T-cell (primary cell): Measurements from ENCODE around the gene FOXM1. TPM values are rescaled to one million over a fixed set of nuclear protein-coding genes. Genes with fewer than 3 reads are reported as not detected.

ENCODE experiments used
- ATAC-seq, 4 experiments: fragments of 200-7000 bp in 3 of 4; fragments of 150-1000 bp in 1 of 4; cut with Tn5 transposase; replicated peaks in 1 of 4; 1 replicate in 3 of 4; 2 replicates in 1 of 4; pipeline ENCODE4 v1.10.0; 2021; ENCODE audit warnings: moderate library complexity in 3 of 4, mild to moderate bottlenecking in 2 of 4, moderate number of reproducible peaks in 1 of 4
- CTCF ChIA-PET, 2 donors: fragments of 300-600 bp; sonication (Branson Sonifier 250); formaldehyde crosslinking; loops; one replicate each; lab custom pipeline; 2022; ENCODE audit warnings: antibody characterized with exemption in 2 of 2; lab: Charles Lee
- POLR2A ChIA-PET, 2 donors: fragments of 300-600 bp; sonication (Branson Sonifier 250); formaldehyde crosslinking; loops; one replicate each; lab custom pipeline; 2022; ENCODE audit warnings: antibody characterized with exemption in 2 of 2; lab: Charles Lee
- DNase-seq, 35 experiments: peaks; one replicate each; pipeline versions ENCODE4 v3.0.0 to v3.0.0-alpha.2; 2013 to 2023
- H3K27ac ChIP-seq: one replicate; pipeline ENCODE4 v1.5.1; 2013; ENCODE audit warnings: low read length
- H3K27me3 ChIP-seq, 2 experiments: replicated peaks in 1 of 2; 1 replicate in 1 of 2; 2 replicates in 1 of 2; pipeline versions ENCODE4 v1.6.1 to v1.7.0; 2013; ENCODE audit warnings: low read length in 1 of 2, mixed read lengths in 1 of 2; ENCODE audit not compliant: control insufficient read depth in 2 of 2, insufficient read depth in 2 of 2; ENCODE audit errors: extremely low read depth in 1 of 2
- H3K36me3 ChIP-seq, 2 donors: 1 replicate in 1 of 2; 2 replicates in 1 of 2; pipeline versions ENCODE4 v1.6.1 to v1.7.0; 2013; ENCODE audit warnings: low read length in 1 of 2; ENCODE audit not compliant: control insufficient read depth in 2 of 2, insufficient read depth in 1 of 2; ENCODE audit errors: extremely low read depth in 1 of 2
- H3K4me1 ChIP-seq, 2 experiments: 1 replicate in 1 of 2; 2 replicates in 1 of 2; pipeline versions ENCODE4 v1.6.1 to v1.7.0; 2013; ENCODE audit warnings: low read length in 2 of 2, mixed read lengths in 1 of 2; ENCODE audit not compliant: insufficient read depth in 2 of 2, control insufficient read depth in 1 of 2; ENCODE audit errors: extremely low read depth in 1 of 2
- H3K4me3 ChIP-seq, 2 donors: 1 replicate in 1 of 2; 2 replicates in 1 of 2; pipeline versions ENCODE4 v1.5.1 to v1.7.0; 2013; ENCODE audit warnings: mild to moderate bottlenecking in 2 of 2, low read length in 1 of 2, moderate library complexity in 1 of 2; ENCODE audit not compliant: control insufficient read depth in 1 of 2; ENCODE audit errors: extremely low read depth in 1 of 2
- H3K9me3 ChIP-seq: 2 replicates; pipeline ENCODE4 v1.7.0; 2013
- H3K27ac Mint-ChIP-seq, 2 donors: one replicate each; pipeline ENCODE4 v1.8.0; 2020 to 2021; ENCODE audit warnings: mild to moderate bottlenecking in 2 of 2, mixed read lengths in 2 of 2
- H3K27me3 Mint-ChIP-seq, 2 donors: one replicate each; pipeline ENCODE4 v1.8.0; 2021 to 2022; ENCODE audit warnings: mixed read lengths in 2 of 2
- H3K36me3 Mint-ChIP-seq: one replicate; pipeline ENCODE4 v1.8.0; 2021; ENCODE audit warnings: mixed read lengths
- H3K4me1 Mint-ChIP-seq, 3 donors: one replicate each; pipeline ENCODE4 v1.8.0; 2020 to 2022; ENCODE audit warnings: mixed read lengths in 3 of 3, mild to moderate bottlenecking in 1 of 3
- H3K4me3 Mint-ChIP-seq, 3 donors: one replicate each; pipeline ENCODE4 v1.8.0; 2020 to 2022; ENCODE audit warnings: mild to moderate bottlenecking in 3 of 3, mixed read lengths in 3 of 3, moderate library complexity in 3 of 3
- H3K9me3 Mint-ChIP-seq, 3 donors: one replicate each; pipeline ENCODE4 v1.8.0; 2020 to 2022; ENCODE audit warnings: mixed read lengths in 3 of 3
- WGBS: methylation state at CpG from one replicate; pipeline ENCODE4 v1.1.5; 2013; ENCODE audit warnings: missing lambda C conversion rate; ENCODE audit not compliant: insufficient coverage; 5-methylcytosine and 5-hydroxymethylcytosine counted together
- total RNA-seq, 35 experiments: library from RNA in 6 of 35; stranded (reverse) in 6 of 35; fragments of 120-200 nt in 1 of 35; gene quantifications; one replicate each; pipeline versions ENCODE4 v1.2.1 to v1.2.4 and lab custom pipeline; 2013 to 2026

The FOXM1 gene
- total RNA-seq = 1 to 10 TPM in 3 of 5 donors, under 1 TPM in 2; 0.82 to 1.6 (median 1.1) TPM
- 0.57 TPM for total RNA-seq (2013)
- total RNA-seq (lab: John Stamatoyannopoulos, UW) = 0.07 to 14.2 (median 0.55) reads per million in 29 experiments

- Mint-ChIP-seq H3K4me3 (peak within 1 kb of the TSS; percentile 92 to 98 (median 98)), H3K36me3 (no peaks in the 10 kb centered on the region), H3K27me3 (no peaks in the 10 kb centered on the region), H3K27ac (peak within 1 kb of the TSS; percentile 99), H3K9me3 (no peaks in the 10 kb centered on the region), H3K4me1 (peaks cover 31 to 39% (median 36%) of the 10 kb centered on the region in 3 donors)
- peak within 1 kb of the TSS; percentile 90 for H3K27ac ChIP-seq
- H3K4me1 ChIP-seq = peaks cover 5 to 39% of the 10 kb centered on the region in 2 experiments
- ATAC-seq (peak; percentile 84 to 88 (median 86)), DNase-seq (peak; percentile 62 to 91 (median 82))
- POLR2A ChIA-PET = interaction anchor here (0.6 to 1.3 kb wide), 3 partner anchors 9 to 80 kb away, joined by 3 to 7 read pairs (median 3); partner anchors contain the start of gene TULP3 (in 1 of the 2)
- no peaks in the 10 kb centered on the region for H3K9me3 ChIP-seq
- CTCF ChIA-PET = interaction anchor here in 1 of 2 donors (1.3 kb wide), 1 partner anchor 13 kb away, joined by 6 read pairs; the partner anchor contains the start of gene TULP3
- peak within 1 kb of the TSS; percentile 75 to 94 for H3K4me3 ChIP-seq
- no peaks in the 10 kb centered on the region for H3K27me3 ChIP-seq
- WGBS = 1% methylated on average over 50 of the region's 70 CpGs
- H3K36me3 ChIP-seq = peaks cover 0 to 2% of the 10 kb centered on the region in 2 donors
Observed at GRCh38 chr12:2877047-2877952, at the start of gene FOXM1, which contains the start of gene RHNO1. FOXM1 (minus strand) TSS chr12:2877174; CDS start chr12:2874478, 2,696 bp downstream. RHNO1 (plus strand) TSS chr12:2877223; CDS start chr12:2885367, 8,144 bp downstream.

DNA sequence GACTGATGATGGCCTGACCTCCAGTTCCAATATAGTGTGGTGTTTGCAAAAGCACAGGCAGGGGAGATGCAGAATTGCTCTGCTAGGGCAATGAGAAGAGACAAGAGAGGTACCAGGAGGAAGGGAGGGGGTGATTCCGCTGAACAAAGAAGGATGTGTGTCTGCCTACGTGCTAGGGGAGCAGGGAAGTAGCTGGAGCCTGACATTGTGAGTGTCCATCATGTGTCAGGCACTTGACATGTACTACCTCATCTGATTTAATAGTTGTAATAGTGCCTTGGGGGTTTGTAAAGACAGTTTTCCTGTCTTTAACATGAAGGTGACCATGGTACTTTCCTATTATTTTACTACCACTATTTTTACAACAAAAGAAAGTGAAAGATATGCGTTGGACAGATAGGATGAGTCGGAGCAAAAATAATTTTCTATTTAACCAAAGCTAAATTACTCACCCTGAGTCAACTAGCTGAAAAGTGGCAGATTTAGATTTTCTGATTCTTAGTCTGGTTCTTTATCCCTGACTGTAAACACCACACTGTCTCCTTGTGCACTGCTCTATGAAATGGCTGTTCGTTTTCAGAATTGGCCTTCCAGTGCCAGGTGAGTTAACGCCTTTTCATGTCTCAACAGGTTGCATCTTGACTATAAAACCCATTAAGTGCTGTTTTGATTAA is 48.5 kb upstream of the FOXM1 start:
- Histone ChIP-seq H3K36me3 (peaks cover 0 to 12% of the 10 kb centered on the region in 2 donors), H3K27me3 (no peaks in the 10 kb centered on the region), H3K4me1 (no peaks in the 10 kb centered on the region), H3K4me3 (no peak overlapping the region), H3K27ac (no peak overlapping the region), H3K9me3 (no peaks in the 10 kb centered on the region)
- ATAC-seq = no peak
- no peak overlapping the region for H3K4me3 Mint-ChIP-seq
- WGBS = 100% methylated on average over 1 of the region's 6 CpGs
- ChIA-PET CTCF (interaction anchor here in 1 of 2 donors (0.7 kb wide), 1 partner anchor 22 kb away, joined by 3 read pairs; no protein-coding TSS in a partner anchor), POLR2A (no interaction called here)
- DNase-seq = no peak
- no peaks in the 10 kb centered on the region for H3K27me3 Mint-ChIP-seq
- no peaks in the 10 kb centered on the region for H3K4me1 Mint-ChIP-seq
- no peak overlapping the region for H3K27ac Mint-ChIP-seq
- peaks cover 43% of the 10 kb centered on the region for H3K36me3 Mint-ChIP-seq
- no peaks in the 10 kb centered on the region for H3K9me3 Mint-ChIP-seq

DNA sequence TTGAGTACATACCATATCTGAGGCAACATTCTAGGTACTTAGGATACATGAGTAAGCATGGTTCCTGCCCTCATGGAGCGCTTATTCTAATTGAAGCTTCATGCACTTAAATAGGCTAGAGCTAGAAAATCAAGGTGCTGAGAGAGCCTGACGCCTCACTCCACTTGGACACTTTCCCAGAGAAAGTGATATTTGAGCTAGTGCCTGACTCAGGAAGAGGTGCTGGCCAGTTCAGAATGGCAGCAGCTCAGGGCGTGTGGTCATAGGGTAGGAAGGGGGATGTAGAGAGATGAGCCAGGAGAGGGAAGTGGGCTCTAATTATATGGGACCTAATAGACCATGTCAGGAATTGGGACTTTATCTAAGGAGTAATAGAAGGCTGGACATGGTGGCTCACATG is 47.0 kb upstream of the FOXM1 start:
- no peaks in the 10 kb centered on the region for H3K4me1 ChIP-seq
- DNase-seq (no peak), ATAC-seq (no peak)
- H3K27me3 Mint-ChIP-seq = no peaks in the 10 kb centered on the region
- H3K27ac ChIP-seq = no peak overlapping the region
- H3K36me3 Mint-ChIP-seq = peaks cover 47% of the 10 kb centered on the region
- ChIA-PET POLR2A (interaction anchor here in 1 of 2 donors (0.8 kb wide), 1 partner anchor 1090 kb away, joined by 3 read pairs; no protein-coding TSS in a partner anchor), CTCF (no interaction called here)
- H3K4me3 Mint-ChIP-seq = no peak overlapping the region
- H3K4me3 ChIP-seq = no peak overlapping the region
- H3K27ac Mint-ChIP-seq = no peak overlapping the region
- H3K27me3 ChIP-seq = no peaks in the 10 kb centered on the region
- H3K9me3 ChIP-seq = no peaks in the 10 kb centered on the region
- WGBS = 89% methylated on average over 1 of the region's 3 CpGs
- H3K9me3 Mint-ChIP-seq = no peaks in the 10 kb centered on the region
- no peaks in the 10 kb centered on the region for H3K4me1 Mint-ChIP-seq
- peaks cover 0 to 9% of the 10 kb centered on the region in 2 donors for H3K36me3 ChIP-seq

DNA sequence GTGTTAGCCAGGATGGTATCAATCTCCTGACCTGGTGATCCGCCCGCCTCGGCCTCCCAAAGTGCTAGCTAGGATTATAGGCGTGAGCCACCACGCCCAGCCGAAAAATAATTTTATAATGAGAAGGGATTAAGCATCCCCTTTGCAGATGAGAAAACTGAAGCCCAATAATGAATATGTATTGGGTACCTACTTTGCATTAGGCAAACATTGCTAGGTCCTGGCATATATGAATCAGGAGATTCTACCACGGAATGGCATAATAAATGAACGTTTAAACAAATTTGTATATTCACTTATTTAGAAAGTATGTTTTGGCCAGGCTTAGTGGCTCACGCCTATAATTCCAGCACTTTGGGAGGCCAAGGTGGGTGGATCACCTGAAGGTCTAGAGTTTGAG is 46.1 kb upstream of the FOXM1 start:
- ATAC-seq (no peak), DNase-seq (no peak)
- Mint-ChIP-seq H3K4me1 (no peaks in the 10 kb centered on the region), H3K27me3 (no peaks in the 10 kb centered on the region), H3K36me3 (peaks cover 47% of the 10 kb centered on the region), H3K9me3 (no peaks in the 10 kb centered on the region), H3K4me3 (no peak overlapping the region), H3K27ac (no peak overlapping the region)
- POLR2A ChIA-PET = no interaction called here
- CTCF ChIA-PET = no interaction called here
- Histone ChIP-seq H3K4me1 (no peaks in the 10 kb centered on the region), H3K36me3 (peaks cover 0 to 9% of the 10 kb centered on the region in 2 donors), H3K4me3 (no peak overlapping the region), H3K27ac (no peak overlapping the region), H3K27me3 (no peaks in the 10 kb centered on the region), H3K9me3 (no peaks in the 10 kb centered on the region)
- 100% methylated on average over 4 of the region's 9 CpGs for WGBS

DNA sequence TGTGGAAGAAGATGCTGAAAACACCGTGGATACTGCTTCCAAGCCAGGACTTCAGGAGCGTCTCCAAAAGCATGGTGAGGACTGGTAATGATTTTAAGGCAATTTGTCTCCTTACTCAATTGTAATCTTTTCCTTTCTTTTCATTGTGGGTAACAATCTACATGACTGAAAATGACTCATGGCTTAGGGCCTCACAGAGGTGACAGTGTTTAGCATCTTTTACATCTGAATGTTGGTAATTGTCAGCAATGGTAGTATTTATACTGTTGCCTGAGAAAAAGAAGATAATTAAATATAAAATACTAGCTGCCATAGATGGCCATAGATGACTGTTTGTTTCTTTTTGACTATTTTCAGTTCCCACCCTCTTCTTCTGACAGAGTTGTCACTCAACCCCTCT is 45.4 kb upstream of the FOXM1 start:
- DNase-seq (no peak), ATAC-seq (no peak)
- H3K9me3 Mint-ChIP-seq = no peaks in the 10 kb centered on the region
- no peak overlapping the region for H3K4me3 Mint-ChIP-seq
- H3K27ac ChIP-seq = no peak overlapping the region
- CTCF ChIA-PET = interaction anchor here in 1 of 2 donors (1.1 kb wide), 1 partner anchor 22 kb away, joined by 6 read pairs; no protein-coding TSS in a partner anchor
- POLR2A ChIA-PET = no interaction called here
- H3K27me3 Mint-ChIP-seq = no peaks in the 10 kb centered on the region
- peaks cover 42% of the 10 kb centered on the region for H3K36me3 Mint-ChIP-seq
- no peaks in the 10 kb centered on the region for H3K4me1 ChIP-seq
- no peaks in the 10 kb centered on the region for H3K4me1 Mint-ChIP-seq
- peaks cover 0 to 9% of the 10 kb centered on the region in 2 donors for H3K36me3 ChIP-seq
- no peak overlapping the region for H3K27ac Mint-ChIP-seq
- H3K9me3 ChIP-seq = no peaks in the 10 kb centered on the region
- no CpG with 5 or more reads among the region's 2 CpGs for WGBS
- H3K27me3 ChIP-seq = no peaks in the 10 kb centered on the region
- no peak overlapping the region for H3K4me3 ChIP-seq

DNA sequence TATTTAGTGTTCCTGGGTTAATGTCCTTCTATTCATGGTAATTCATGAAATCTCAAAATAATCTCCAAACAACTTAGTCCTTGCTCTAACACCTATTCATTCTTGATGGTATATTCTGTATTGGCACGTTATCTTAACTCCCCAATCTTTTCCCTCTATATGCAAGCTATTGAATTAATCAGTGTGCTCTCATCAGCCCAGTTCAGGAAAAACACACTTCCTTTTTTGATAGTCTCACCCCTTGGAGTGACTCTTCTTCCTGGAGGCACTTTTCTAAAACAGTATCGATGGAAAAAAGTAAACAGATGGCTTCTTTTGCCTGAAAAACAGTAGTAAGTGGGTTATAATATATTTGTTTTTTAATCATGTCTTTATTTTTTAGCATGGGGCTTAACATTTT is 42.3 kb upstream of the FOXM1 start:
- Histone ChIP-seq H3K4me1 (no peaks in the 10 kb centered on the region), H3K27me3 (no peaks in the 10 kb centered on the region), H3K36me3 (peaks cover 0 to 9% of the 10 kb centered on the region in 2 donors), H3K27ac (no peak overlapping the region), H3K9me3 (no peaks in the 10 kb centered on the region), H3K4me3 (no peak overlapping the region)
- no peak overlapping the region for H3K4me3 Mint-ChIP-seq
- peaks cover 47% of the 10 kb centered on the region for H3K36me3 Mint-ChIP-seq
- H3K27ac Mint-ChIP-seq = no peak overlapping the region
- no peaks in the 10 kb centered on the region for H3K27me3 Mint-ChIP-seq
- CTCF ChIA-PET = no interaction called here
- ATAC-seq (no peak), DNase-seq (no peak)
- H3K4me1 Mint-ChIP-seq = no peaks in the 10 kb centered on the region
- POLR2A ChIA-PET = no interaction called here
- no peaks in the 10 kb centered on the region for H3K9me3 Mint-ChIP-seq
- no CpG with 5 or more reads among the region's 2 CpGs for WGBS
